Measurements from ENCODE around the gene NXPE3. TPM values are rescaled to one million over a fixed set of nuclear protein-coding genes. Genes with fewer than 3 reads are reported as not detected.
A peak's percentile ranks its signal among the peaks of the same experiment; 100 is the strongest.

NXPE3 gene
- total and polyA plus RNA-seq, 10 of the 15 experiments (the other 5 are each of a cell fraction or from before 2014, with no cell fraction given) = 2.0 to 8.7 (median 5.2) TPM

- TF ChIP-seq ZBTB11 (CRISPR knock-in tag; IDR thresholded peaks at IDR 0.05) (no peak), SPI1 (IDR thresholded peaks at IDR 0.05; ENCODE audit: borderline replicate concordance, insufficient read depth, low read depth, low read length) (no peak), ZBTB40 (IDR thresholded peaks at IDR 0.05; ENCODE audit: borderline replicate concordance) (no peak), EZH2 (IDR thresholded peaks at IDR 0.05; ENCODE audit: borderline replicate concordance, control insufficient read depth, low read depth, low read length) (no peak), SMARCA5 (IDR thresholded peaks at IDR 0.05) (0 out of 2 replicates have a peak, but pooled peaks have one; percentile 23), STAT1 (conservative IDR thresholded peaks at IDR 0.05) (no peak), PKNOX1 (IDR thresholded peaks at IDR 0.05) (no peak), CREB1 (IDR thresholded peaks at IDR 0.05; ENCODE audit: low read depth) (peak; percentile 95), GABPA (IDR thresholded peaks at IDR 0.05; ENCODE audit: low read depth) (no peak), NFYB (IDR thresholded peaks at IDR 0.05; ENCODE audit: insufficient read depth, low read depth, low read length) (no peak), EP300 (IDR thresholded peaks at IDR 0.05; ENCODE audit: borderline replicate concordance in 1 of 2, control insufficient read depth in 1 of 2, low read depth in 2 of 2, low read length in 2 of 2) (no peak), MAX (IDR thresholded peaks at IDR 0.05; ENCODE audit: low read depth, low read length) (0 out of 2 replicates have a peak, but pooled peaks have one; percentile 23), KDM1A (IDR thresholded peaks at IDR 0.05; ENCODE audit: borderline replicate concordance) (no peak), BCLAF1 (IDR thresholded peaks at IDR 0.05) (no peak), HDAC6 (IDR thresholded peaks at IDR 0.05; ENCODE audit: unreplicated experiment) (no peak), RCOR1 (conservative IDR thresholded peaks at IDR 0.05; ENCODE audit: low read depth, low read length) (no peak)
Observed at GRCh38 chr3:101828691-101829436, 49.9 kb downstream of the NXPE3 start (continued).
